Renal cortex interstitium (tissue), 11 donors: ENCODE results near the gene OR6N2. TPM values are rescaled to one million over a fixed set of nuclear protein-coding genes. Genes with fewer than 3 reads are reported as not detected.

ENCODE experiments used
- DNase-seq, 11 donors: peaks; one replicate each; pipeline ENCODE4 v3.0.0-alpha.2; 2013; ENCODE audit warnings: low read depth in 9 of 11, low spot score in 4 of 11; ENCODE audit errors: extremely low read depth in 1 of 11
- polyA plus RNA-seq, 3 donors: library from polyadenylated mRNA; unstranded; fragments of 120-200 nt; gene quantifications; one replicate each; pipeline ENCODE4 v1.2.1, GENCODE V29; 2013; ENCODE audit not compliant: insufficient read length in 3 of 3

Gene OR6N2
- polyA plus RNA-seq, 3 donors, result not detected

DNA sequence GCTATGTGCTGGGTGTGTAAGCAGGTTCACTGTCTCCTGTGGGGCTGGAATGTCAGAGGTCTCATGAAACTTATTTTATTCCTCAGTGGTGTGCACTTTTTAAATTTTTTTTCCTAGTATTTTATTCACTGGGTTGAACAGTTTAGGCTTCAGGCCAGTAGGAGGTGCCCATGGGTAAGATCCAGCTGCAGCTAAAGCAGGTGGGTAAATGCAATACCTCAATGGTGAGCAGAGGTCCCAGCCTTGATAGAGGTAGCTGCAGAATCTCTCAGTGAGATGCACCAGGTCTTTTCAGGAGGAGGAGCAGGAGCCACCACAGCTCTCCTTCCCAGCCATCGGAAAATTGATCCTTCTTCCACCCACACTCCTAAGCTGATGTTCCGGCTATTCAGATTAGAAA lies 12.6 kb upstream of the OR6N2 start:
- DNase-seq, result no peak

DNA sequence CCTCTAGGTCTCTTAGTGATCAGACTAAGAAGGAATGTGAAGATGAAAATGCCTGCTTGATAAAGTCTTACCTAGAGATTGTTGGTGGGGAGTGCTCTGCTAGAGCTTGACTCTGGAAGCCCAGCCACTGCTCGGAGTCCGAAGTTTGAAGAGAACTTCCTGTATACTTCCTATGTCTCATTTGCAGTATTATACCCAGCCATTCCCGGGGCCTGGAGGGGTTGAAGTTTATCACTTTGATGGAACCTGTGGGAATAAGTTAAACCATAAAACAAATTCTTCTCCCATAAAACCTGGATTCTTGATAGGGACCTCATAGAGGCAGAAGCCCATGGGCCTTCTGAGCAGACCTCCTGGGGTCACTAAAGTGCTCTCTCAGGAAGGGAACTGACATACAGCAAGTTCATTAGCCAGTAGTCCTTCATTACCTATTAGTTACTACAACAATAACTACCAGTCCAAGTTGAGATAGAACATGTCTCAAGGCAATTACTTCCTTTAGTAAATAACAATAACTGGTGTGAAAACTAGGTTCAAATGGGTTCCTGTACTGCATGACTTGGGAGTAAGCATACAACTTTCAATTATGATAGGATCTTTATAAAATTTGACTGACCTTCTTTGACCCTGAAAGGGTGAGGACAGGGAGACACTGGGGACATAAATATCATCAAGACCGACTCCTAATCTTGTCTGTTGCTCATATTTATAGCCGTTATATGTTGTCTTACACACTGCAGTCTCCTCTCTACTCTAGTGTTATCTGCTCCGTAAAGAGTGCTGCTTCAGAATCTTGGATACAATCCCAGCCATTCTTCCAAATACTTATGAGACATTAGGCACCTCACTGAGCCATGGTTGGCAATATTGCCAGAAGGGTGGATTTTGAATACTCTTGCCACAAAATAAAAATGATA lies 8.8 kb downstream of the OR6N2 start, which contains the start of gene OR6N1:
Gene OR6N1 (minus strand): TSS at position 246 of the 917 bp plus-strand sequence. CDS start 5,513 bp downstream, outside the sequence.
- DNase-seq, result no peak

DNA sequence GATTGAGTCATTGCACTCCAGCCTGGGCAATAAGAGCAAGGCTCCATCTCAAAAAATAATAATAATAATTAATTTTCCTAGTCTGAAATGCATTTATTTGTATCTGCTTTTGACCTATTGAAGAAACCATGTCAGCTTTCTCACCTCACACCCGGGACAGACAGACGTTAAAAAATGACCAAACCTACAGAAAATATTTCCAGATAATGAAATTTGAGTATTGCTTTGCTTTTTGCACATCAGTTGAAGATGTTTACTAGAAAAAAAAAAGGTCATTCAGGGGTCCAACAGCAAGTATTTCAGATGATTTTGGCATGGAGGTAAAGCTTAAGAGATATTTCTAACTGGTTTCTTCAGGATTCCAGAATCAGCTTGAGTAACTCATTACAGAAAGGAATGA lies 26.6 kb downstream of the OR6N2 start, which contains the start of gene OR6K6:
Gene OR6K6 (plus strand): TSS at position 301 of the 400 bp plus-strand sequence. CDS start 168 bp downstream, outside the sequence.
- no peak for DNase-seq

DNA sequence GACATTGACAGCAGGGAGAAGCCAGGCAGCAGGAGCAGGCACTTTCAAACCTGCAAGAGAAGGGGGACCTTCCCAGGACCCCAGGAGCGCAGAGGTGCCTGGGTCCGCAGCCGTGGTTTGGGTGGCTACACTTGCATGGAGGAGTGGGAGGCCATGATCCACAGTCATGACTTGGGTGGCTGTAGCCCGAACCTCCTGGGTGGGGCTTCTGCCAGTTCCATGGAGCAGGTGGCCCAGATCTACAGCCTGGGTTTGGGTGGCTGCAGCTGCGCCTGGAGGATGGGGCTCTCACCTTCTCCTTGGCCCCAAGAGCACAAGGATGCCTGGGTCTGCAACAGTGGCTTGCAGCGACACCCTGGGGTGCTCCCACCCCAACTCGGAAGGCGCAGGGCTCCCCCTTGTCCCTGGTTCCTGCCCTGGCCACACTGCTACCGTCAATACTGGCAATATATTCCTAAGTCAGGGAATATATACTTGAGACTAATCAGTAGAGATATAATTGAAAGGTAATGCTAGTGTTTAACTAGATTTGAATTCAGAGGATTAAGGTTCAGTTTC lies 28.8 kb downstream of the OR6N2 start:
- DNase-seq, result no peak

DNA sequence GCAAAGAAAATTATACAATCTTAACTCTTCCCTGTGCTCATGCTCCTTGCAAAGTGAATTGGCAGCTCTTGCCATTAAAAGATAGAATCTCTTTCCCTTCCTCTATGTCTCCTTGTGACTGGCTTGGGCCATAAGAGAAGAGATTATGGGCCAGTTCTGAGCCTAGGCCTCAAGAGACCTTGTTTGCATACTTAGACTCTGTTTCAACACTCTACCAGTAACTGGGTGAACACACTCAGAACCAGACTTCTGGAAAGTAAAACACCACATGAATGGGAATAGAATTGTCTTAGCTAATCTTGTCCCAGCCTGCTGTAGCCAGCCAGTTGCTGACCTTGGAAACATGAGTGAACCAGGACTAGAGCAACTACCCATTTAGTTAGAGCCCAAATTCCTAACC lies 45.2 kb downstream of the OR6N2 start:
- DNase-seq, result no peak

DNA sequence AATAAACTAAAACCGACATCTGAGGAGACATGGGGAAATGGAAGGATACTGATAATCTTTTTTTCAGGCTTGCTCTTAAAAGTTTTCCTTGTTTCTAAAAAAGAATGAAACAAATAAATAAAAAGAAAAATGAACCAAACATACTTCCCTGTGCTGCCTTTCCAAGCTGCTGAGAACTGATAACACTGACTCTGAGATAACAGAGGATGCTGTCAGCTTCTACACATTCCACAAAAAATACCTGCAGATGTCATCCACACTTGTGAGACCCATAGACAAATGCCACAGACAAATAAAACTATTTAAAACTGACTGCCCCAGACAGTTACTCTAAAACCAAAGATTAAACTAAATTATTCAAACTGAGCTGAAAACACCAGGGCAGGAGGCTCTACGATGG lies 48.5 kb downstream of the OR6N2 start:
- DNase-seq, result no peak

DNA sequence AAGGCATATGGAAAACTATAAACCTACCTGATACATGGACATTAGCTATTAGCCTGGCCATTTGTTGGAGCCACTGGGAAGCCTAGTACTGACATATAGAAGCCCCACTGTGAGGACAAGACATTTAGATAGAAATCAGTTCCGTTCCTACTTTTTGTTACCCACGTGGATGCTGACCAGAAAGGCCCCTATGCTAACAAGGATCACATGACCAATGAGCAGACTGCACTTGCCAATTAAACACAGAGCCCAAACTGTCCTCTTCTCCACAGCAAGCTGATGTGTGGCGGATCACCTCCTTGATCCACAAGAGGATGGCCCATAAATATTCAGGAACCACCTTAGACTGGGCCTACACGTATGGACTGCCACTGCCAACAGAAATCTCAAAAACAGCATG lies 49.3 kb downstream of the OR6N2 start:
- no peak for DNase-seq

DNA sequence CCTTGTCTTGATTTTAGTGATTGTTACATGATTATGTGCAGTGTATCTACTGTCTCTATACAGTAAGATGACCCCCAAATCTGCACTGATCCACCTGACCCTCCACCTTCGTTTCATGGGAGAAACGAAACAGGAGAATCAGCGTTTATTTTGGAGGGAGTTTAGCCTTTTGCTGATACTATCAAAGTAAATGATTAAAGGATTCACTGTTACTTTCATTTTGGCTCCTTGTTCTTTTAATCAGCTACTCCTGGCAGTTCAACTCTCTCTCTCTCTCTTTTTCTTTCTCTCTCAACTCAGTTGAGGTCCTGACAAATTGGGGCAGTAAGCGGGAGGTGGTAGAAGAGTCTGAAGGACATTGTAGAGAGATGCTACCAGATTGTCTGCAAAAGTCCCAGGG lies 50.6 kb downstream of the OR6N2 start:
- no peak for DNase-seq

DNA sequence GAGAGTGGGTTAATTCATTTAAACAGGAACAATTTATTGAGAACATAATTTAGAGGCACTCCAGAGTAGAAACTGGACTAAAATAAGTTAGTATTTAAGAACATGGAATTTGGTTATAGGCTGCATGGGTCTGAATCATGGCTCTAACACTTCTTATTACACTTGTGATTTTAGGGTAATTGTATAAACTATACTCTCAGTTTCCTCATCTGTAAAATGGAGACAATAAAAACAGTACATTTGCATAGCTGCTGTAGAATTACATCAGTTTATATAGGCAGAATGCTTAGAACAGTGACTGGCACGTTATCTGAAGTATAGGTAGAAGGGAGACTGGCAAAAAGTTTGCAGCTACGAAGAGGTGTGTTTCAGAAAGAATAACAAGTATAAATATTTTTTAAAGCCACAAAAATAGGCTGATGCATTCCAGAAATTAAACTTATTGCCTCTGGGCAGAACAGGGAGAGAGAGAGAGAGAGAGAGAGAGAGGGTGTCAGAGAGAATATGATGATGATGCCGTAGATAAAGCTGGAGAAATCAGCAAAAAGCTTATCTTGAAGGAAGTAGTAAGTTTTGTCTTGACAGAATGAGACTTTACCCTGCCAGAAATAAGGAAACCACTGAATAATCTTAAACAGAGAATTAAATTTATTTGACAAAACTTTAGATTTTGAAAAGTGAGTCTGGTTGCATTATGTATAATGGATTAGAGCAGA lies 52.3 kb downstream of the OR6N2 start:
- DNase-seq, result no peak

DNA sequence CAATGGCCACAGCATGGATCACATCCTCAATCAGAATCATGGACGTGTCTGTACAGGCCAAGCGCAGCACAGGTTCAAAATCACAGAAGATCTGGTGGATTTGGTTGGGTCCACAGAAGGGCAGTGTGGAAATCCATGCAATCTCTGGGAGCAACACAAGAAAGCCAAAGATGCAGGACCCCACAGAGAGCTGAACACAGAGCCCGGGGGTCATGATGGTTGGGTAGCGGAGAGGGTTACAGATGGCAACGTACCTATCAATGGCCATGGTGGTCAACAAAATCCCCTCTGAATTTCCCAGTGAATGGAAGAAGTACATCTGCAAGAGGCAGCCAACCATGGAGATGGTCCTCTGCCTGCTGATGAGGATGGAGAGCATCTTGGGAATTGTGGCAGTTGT lies 56.6 kb downstream of the OR6N2 start:
- no peak for DNase-seq

Other genes with a start within 250 kb of the OR6N2 start
- gene OR6Y1, start 226.8 kb downstream of the OR6N2 start, polyA plus RNA-seq, result not detected
- not detected for gene OR6P1, start 210.6 kb downstream of the OR6N2 start, polyA plus RNA-seq
- not detected for gene OR10X1, start 201.3 kb downstream of the OR6N2 start, polyA plus RNA-seq
- under 1 TPM in 2 of 3 donors, not detected in 1; 0.01 to 0.08 TPM for gene OR10Z1, start 175.9 kb downstream of the OR6N2 start, polyA plus RNA-seq
- 1 to 10 TPM; 1.1 to 2.8 (median 1.1) TPM for gene SPTA1, start 94.5 kb downstream of the OR6N2 start, polyA plus RNA-seq
- gene OR6K2, start 80.6 kb downstream of the OR6N2 start, polyA plus RNA-seq, result not detected
- gene OR6K3, start 60.5 kb downstream of the OR6N2 start, polyA plus RNA-seq, result under 1 TPM in 2 of 3 donors, not detected in 1; 0.06 to 0.08 TPM
- not detected for gene OR6K6, start 26.5 kb downstream of the OR6N2 start, polyA plus RNA-seq
- not detected for gene OR6N1, start 9.0 kb downstream of the OR6N2 start, polyA plus RNA-seq
- gene MNDA, start 50.1 kb upstream of the OR6N2 start, polyA plus RNA-seq, result 1 to 10 TPM; 3.5 to 5.8 (median 5.2) TPM
- under 1 TPM; 0.13 to 0.20 (median 0.18) TPM for gene PYHIN1, start 150.3 kb upstream of the OR6N2 start, polyA plus RNA-seq
- gene IFI16, start 228.7 kb upstream of the OR6N2 start, polyA plus RNA-seq, result 10 to 100 TPM; 47.8 to 59.2 (median 49.3) TPM